ENCODE measurements around the gene OR4L1. TPM values are rescaled to one million over a fixed set of nuclear protein-coding genes. Genes with fewer than 3 reads are reported as not detected.

Gene OR4L1
- total and polyA plus RNA-seq, 2 donors (not counting 1 experiment from before 2014, with no cell fraction given), result not detected

DNA sequence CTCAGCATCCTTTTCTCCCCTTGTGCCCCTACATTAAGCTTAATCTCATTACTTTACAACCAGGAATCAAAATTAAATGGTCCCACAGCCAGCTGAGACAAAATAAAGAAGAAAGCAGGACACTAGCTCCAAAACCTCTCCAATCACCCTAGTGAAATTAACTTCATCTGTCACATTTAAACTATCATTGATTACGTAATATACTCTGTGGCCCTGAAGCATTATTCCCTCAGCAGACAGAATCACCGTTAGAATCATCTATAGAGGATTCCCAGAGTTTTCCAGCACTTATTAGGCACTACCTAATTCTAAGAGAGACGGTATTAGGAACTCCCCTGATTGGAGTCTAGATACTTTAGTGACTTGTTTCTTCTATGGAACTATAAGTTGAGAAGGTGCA is 50.6 kb downstream of the OR4L1 start, which contains the start of gene OR4K17:
OR4K17 (plus strand) TSS at position 302 of the 400 bp plus-strand sequence. CDS start 6,761 bp downstream, outside the sequence.
- no peak for DNase-seq (ENCODE audit: low read depth in 2 of 2)
- Histone ChIP-seq H3K4me2 (ENCODE audit: extremely low read depth, insufficient read depth, low read length) (no peak within 1 kb of the TSS), H3K9ac (ENCODE audit: insufficient read depth, low read length) (no peak within 1 kb of the TSS), H3K4me1 (ENCODE audit: control insufficient read depth, extremely low read depth, insufficient read depth, low read length) (no peaks in the 10 kb centered on the region), H3K4me3 (replicated peaks in 1 of 4; ENCODE audit: control extremely low read depth in 1 of 4, insufficient read depth in 1 of 4, low read depth in 3 of 4, low read length in 4 of 4) (no peak within 1 kb of the TSS), H3K9me3 (ENCODE audit: control insufficient read depth, insufficient read depth, low read depth, low read length) (no peaks in the 10 kb centered on the region), H3K27me3 (ENCODE audit: control insufficient read depth, insufficient read depth, low read length) (no peaks in the 10 kb centered on the region), H3K79me2 (ENCODE audit: control insufficient read depth, insufficient read depth, low read length) (no peaks in the 10 kb centered on the region), H3K27ac (ENCODE audit: insufficient read depth, low read length) (no peak within 1 kb of the TSS), H3K36me3 (ENCODE audit: control insufficient read depth, insufficient read depth, low read length) (no peaks in the 10 kb centered on the region), H4K20me1 (ENCODE audit: control insufficient read depth, extremely low read depth, insufficient read depth, low read length) (no peaks in the 10 kb centered on the region), H2AFZ (ENCODE audit: low read length) (no peak within 1 kb of the TSS)
- no peak for TF ChIP-seq EZH2 (IDR thresholded peaks at IDR 0.05; ENCODE audit: low read length, missing control alignments)
- TF ChIP-seq, protein P1, sequence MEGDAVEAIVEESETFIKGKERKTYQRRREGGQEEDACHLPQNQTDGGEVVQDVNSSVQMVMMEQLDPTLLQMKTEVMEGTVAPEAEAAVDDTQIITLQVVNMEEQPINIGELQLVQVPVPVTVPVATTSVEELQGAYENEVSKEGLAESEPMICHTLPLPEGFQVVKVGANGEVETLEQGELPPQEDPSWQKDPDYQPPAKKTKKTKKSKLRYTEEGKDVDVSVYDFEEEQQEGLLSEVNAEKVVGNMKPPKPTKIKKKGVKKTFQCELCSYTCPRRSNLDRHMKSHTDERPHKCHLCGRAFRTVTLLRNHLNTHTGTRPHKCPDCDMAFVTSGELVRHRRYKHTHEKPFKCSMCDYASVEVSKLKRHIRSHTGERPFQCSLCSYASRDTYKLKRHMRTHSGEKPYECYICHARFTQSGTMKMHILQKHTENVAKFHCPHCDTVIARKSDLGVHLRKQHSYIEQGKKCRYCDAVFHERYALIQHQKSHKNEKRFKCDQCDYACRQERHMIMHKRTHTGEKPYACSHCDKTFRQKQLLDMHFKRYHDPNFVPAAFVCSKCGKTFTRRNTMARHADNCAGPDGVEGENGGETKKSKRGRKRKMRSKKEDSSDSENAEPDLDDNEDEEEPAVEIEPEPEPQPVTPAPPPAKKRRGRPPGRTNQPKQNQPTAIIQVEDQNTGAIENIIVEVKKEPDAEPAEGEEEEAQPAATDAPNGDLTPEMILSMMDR (conservative IDR thresholded peaks at IDR 0.05 in 1 of 2, IDR thresholded peaks at IDR 0.05 in 1 of 2; ENCODE audit: low read depth in 1 of 2, low read length in 2 of 2), result no peak

Other genes with a start within 250 kb of the OR4L1 start
- not detected in 2 replicates for gene OR4K2, start 184.9 kb upstream of the OR4L1 start, total RNA-seq
- gene OR4K2, start 184.9 kb upstream of the OR4L1 start, polyA plus RNA-seq, result not detected in 2 replicates
- not detected in 2 replicates for gene OR4K5, start 139.4 kb upstream of the OR4L1 start, total RNA-seq
- not detected in 2 replicates for gene OR4K5, start 139.4 kb upstream of the OR4L1 start, polyA plus RNA-seq
- gene OR4K1, start 129.1 kb upstream of the OR4L1 start, total RNA-seq, result not detected in 2 replicates
- gene OR4K1, start 129.1 kb upstream of the OR4L1 start, polyA plus RNA-seq, result not detected in 2 replicates
- gene OR4K15, start 84.5 kb upstream of the OR4L1 start, total RNA-seq, result not detected in 2 replicates
- gene OR4K15, start 84.5 kb upstream of the OR4L1 start, polyA plus RNA-seq, result not detected in 2 replicates
- gene OR4Q2, start 57.9 kb upstream of the OR4L1 start, total RNA-seq, result not detected in 2 replicates
- not detected in 2 replicates for gene OR4Q2, start 57.9 kb upstream of the OR4L1 start, polyA plus RNA-seq
- not detected in 2 replicates for gene OR4K14, start 40.7 kb upstream of the OR4L1 start, total RNA-seq
- not detected in 2 replicates for gene OR4K14, start 40.7 kb upstream of the OR4L1 start, polyA plus RNA-seq
- gene OR4K13, start 24.0 kb upstream of the OR4L1 start, total RNA-seq, result not detected in 2 replicates
- not detected in 2 replicates for gene OR4K13, start 24.0 kb upstream of the OR4L1 start, polyA plus RNA-seq
- not detected in 2 replicates for gene OR4K17, start 50.7 kb downstream of the OR4L1 start, total RNA-seq
- gene OR4K17, start 50.7 kb downstream of the OR4L1 start, polyA plus RNA-seq, result not detected in 2 replicates
- gene OR4N5, start 78.8 kb downstream of the OR4L1 start, total RNA-seq, result not detected in 2 replicates
- gene OR4N5, start 78.8 kb downstream of the OR4L1 start, polyA plus RNA-seq, result not detected in 2 replicates
- gene OR11G2, start 130.9 kb downstream of the OR4L1 start, total RNA-seq, result not detected in 2 replicates
- gene OR11G2, start 130.9 kb downstream of the OR4L1 start, polyA plus RNA-seq, result not detected in 2 replicates
- gene OR11H6, start 163.7 kb downstream of the OR4L1 start, total RNA-seq, result not detected in 2 replicates
- gene OR11H6, start 163.7 kb downstream of the OR4L1 start, polyA plus RNA-seq, result not detected in 2 replicates
- gene OR11H7, start 168.9 kb downstream of the OR4L1 start, total RNA-seq, result not detected in 2 replicates
- gene OR11H7, start 168.9 kb downstream of the OR4L1 start, polyA plus RNA-seq, result not detected in 2 replicates
- not detected in 2 replicates for gene OR11H4, start 179.2 kb downstream of the OR4L1 start, total RNA-seq
- gene OR11H4, start 179.2 kb downstream of the OR4L1 start, polyA plus RNA-seq, result not detected in 2 replicates
- gene TTC5, start 245.9 kb downstream of the OR4L1 start, total RNA-seq, result 20.0 and 22.0 TPM in 2 replicates
- gene TTC5, start 245.9 kb downstream of the OR4L1 start, polyA plus RNA-seq, result 20.3 and 22.4 TPM in 2 replicates

Measured in fibroblast of lung (primary cell).